ENCODE data around the gene MYH1.

Gene MYH1

GRCh38 chr17:10482252-10482651, 36.1 kb downstream of the MYH1 start:
- ATAC-seq (no peak), DNase-seq (no peak)

GRCh38 chr17:10477701-10478100, 40.6 kb downstream of the MYH1 start:
- ATAC-seq (no peak), DNase-seq (no peak)

GRCh38 chr17:10474536-10474935, 43.8 kb downstream of the MYH1 start:
- DNase-seq (no peak), ATAC-seq (no peak)

GRCh38 chr17:10471858-10472257, 46.5 kb downstream of the MYH1 start:
- DNase-seq, result no peak

GRCh38 chr17:10469459-10469858, 48.9 kb downstream of the MYH1 start, which contains the start of gene MYH4:
Gene MYH4, minus strand, starts transcription at chr17:10469559. Its CDS starts 2,814 bp downstream, at chr17:10466745.
- ATAC-seq (no peak), DNase-seq (no peak)

More at GRCh38 chr17:10471858-10472257, 46.5 kb downstream of the MYH1 start:
- ATAC-seq, result no peak

- no peak for DNase-seq
- ATAC-seq, result no peak
Observed at GRCh38 chr17:10463402-10463801, 54.9 kb downstream of the MYH1 start.

GRCh38 chr17:10460062-10460461, 58.3 kb downstream of the MYH1 start:
- ATAC-seq, result no peak
- DNase-seq, result no peak

- DNase-seq (no peak), ATAC-seq (no peak)
Observed at GRCh38 chr17:10458701-10459100, 59.6 kb downstream of the MYH1 start.

- no peak for DNase-seq
- no peak for ATAC-seq
Observed at GRCh38 chr17:10457952-10458351, 60.4 kb downstream of the MYH1 start.

- DNase-seq, result no peak
- ATAC-seq, result no peak
Observed at GRCh38 chr17:10447026-10447931, 71.1 kb downstream of the MYH1 start.

Data from stimulated activated naive CD8-positive, alpha-beta T cell treated with anti-CD3 and anti-CD28 coated beads, Interleukin-15, Interleukin-2, amounts not matched to agents 100 U/mL and 50 U/mL, for 24 hours (primary cell).